Measurements from ENCODE around the gene ARHGEF39.
"Not testable (repeated sequence)": the region's sequence is repeated elsewhere in the genome, so short reads cannot be mapped to it uniquely, and the experiment has no call there.

Gene ARHGEF39

GRCh38 chr9:35615981-35616680 is 48.9 kb downstream of the ARHGEF39 start:
- DNase-seq (ENCODE audit: low read depth): no peak
- H3K4me3 ChIP-seq (ENCODE audit: low read depth, low read length): no peak overlapping the region
- TF ChIP-seq CTCF (IDR thresholded peaks at IDR 0.05; ENCODE audit: low read depth, low read length, missing control alignments): no peak

- no peak for TF ChIP-seq CTCF (IDR thresholded peaks at IDR 0.05; ENCODE audit: low read depth, low read length, missing control alignments)
- H3K4me3 ChIP-seq (ENCODE audit: low read depth, low read length): no peak overlapping the region
- DNase-seq (ENCODE audit: low read depth): no peak
Measured at GRCh38 chr9:35612843-35613242, 52.2 kb downstream of the ARHGEF39 start.

GRCh38 chr9:35612066-35612465 is 52.9 kb downstream of the ARHGEF39 start:
- H3K4me3 ChIP-seq (ENCODE audit: low read depth, low read length); DNase-seq (ENCODE audit: low read depth): not testable (repeated sequence)

- no peak for DNase-seq (ENCODE audit: low read depth)
- H3K4me3 ChIP-seq (ENCODE audit: low read depth, low read length): no peak overlapping the region
- TF ChIP-seq CTCF (IDR thresholded peaks at IDR 0.05; ENCODE audit: low read depth, low read length, missing control alignments): peak; percentile 86
Measured at GRCh38 chr9:35611230-35611797, 53.7 kb downstream of the ARHGEF39 start.

GRCh38 chr9:35609820-35610163 is 55.2 kb downstream of the ARHGEF39 start:
- DNase-seq (ENCODE audit: low read depth): no peak
- TF ChIP-seq CTCF (IDR thresholded peaks at IDR 0.05; ENCODE audit: low read depth, low read length, missing control alignments): no peak
- no peak overlapping the region for H3K4me3 ChIP-seq (ENCODE audit: low read depth, low read length)
